ENCODE data around the gene RANGRF. TPM values are rescaled to one million over a fixed set of nuclear protein-coding genes. Genes with fewer than 3 reads are reported as not detected.

RANGRF gene
- total and polyA plus RNA-seq, 9 of the 15 experiments (the other 6 are each of a cell fraction or from before 2014, with no cell fraction given), result 7.6 to 60.0 (median 16.0) TPM

GRCh38 chr17:8337802-8338752 is 49.6 kb downstream of the RANGRF start (continued):
- TF ChIP-seq ZHX1 (conservative IDR thresholded peaks at IDR 0.05; ENCODE audit: low read length), result no peak
- TF ChIP-seq NFE2 (IDR thresholded peaks at IDR 0.05; ENCODE audit: low read depth), result peak; percentile 54
- TF ChIP-seq BRF2 (IDR thresholded peaks at IDR 0.05; ENCODE audit: borderline replicate concordance, insufficient read depth, insufficient read length), result no peak
- peak; percentile 26; the same call in 1 of the 2 replicates for TF ChIP-seq SMARCA4 (IDR thresholded peaks at IDR 0.05)
- 0 out of 2 replicates have a peak, but pooled peaks have one; percentile 19 for TF ChIP-seq BHLHE40 (IDR thresholded peaks at IDR 0.05; ENCODE audit: low read length)
- no peak for TF ChIP-seq TAL1 (IDR thresholded peaks at IDR 0.05)
- no peak for TF ChIP-seq CHAMP1 (IDR thresholded peaks at IDR 0.05)
- no peak for TF ChIP-seq ARID2 (IDR thresholded peaks at IDR 0.05)
- TF ChIP-seq ZNF518B (CRISPR knock-in tag; IDR thresholded peaks at IDR 0.05), result no peak
- peak; percentile 41; the same call in 1 of the 2 replicates for TF ChIP-seq LEF1 (IDR thresholded peaks at IDR 0.05)
- peak; percentile 23; the same call in 1 of the 2 replicates for TF ChIP-seq C11orf30 (IDR thresholded peaks at IDR 0.05; ENCODE audit: low read depth)
- TF ChIP-seq ZBTB43 (CRISPR knock-in tag; IDR thresholded peaks at IDR 0.05), result no peak
- TF ChIP-seq ZKSCAN3 (CRISPR knock-in tag; IDR thresholded peaks at IDR 0.05), result no peak
- TF ChIP-seq CEBPG (CRISPR knock-in tag; IDR thresholded peaks at IDR 0.05), result peak; percentile 47; the same call in 1 of the 2 replicates
- TF ChIP-seq CEBPG (tag; conservative IDR thresholded peaks at IDR 0.05 in 1 of 2, IDR thresholded peaks at IDR 0.05 in 1 of 2), result no peak
- peak; percentile 76; the same call in 1 of the 2 replicates for TF ChIP-seq SPI1 (IDR thresholded peaks at IDR 0.05; ENCODE audit: borderline replicate concordance, low read depth, low read length)

All from K562 (cell line).